GM19099 (cell line): ENCODE data around the gene SLC45A2.

ENCODE experiments used
- POLR2A ChIP-seq: IDR thresholded peaks from 3 replicates; pipeline ENCODE4 v1.6.1; 2011; ENCODE audit warnings: low read depth; ENCODE audit not compliant: insufficient read length; ENCODE audit errors: extremely low read depth

Gene SLC45A2

DNA sequence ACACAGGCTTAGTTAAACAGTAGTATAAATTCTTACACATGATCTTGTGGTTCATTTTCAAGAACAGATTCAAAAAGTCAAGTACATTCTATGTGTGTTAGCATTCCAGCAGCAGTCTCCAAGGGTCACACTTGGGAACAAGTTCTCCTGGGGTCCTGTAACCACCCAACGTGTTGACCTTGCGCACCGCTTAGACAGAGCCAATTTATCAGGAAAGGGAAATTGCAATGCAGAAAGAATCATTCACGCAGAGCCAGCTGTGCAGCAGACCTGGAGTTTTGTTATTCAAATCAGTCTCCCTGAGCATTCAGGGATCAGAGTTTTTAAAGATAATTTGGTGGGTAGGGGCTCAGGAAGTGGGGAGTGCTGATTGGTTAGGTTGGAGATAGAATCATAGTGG is 56.8 kb downstream of the SLC45A2 start:
- TF ChIP-seq POLR2A = no peak

DNA sequence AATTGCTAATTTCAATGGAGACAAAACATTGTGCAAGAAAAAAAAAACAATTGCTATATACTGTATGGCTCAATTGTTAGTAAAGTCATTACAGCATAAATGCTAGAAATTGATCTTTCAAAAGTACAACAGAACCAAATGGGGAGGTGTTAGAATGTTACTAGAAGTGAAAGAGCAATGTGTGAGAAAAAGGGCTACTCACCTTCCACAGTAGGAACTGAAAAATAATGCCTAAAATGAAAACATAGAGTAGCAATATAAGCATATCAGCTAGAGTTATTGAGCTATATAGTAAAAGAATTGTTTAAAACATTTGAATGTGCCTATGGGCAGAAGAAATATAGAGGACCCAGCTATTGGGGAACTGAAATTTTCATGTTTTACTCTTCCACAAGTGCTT is 59.2 kb downstream of the SLC45A2 start:
- no peak for TF ChIP-seq POLR2A

DNA sequence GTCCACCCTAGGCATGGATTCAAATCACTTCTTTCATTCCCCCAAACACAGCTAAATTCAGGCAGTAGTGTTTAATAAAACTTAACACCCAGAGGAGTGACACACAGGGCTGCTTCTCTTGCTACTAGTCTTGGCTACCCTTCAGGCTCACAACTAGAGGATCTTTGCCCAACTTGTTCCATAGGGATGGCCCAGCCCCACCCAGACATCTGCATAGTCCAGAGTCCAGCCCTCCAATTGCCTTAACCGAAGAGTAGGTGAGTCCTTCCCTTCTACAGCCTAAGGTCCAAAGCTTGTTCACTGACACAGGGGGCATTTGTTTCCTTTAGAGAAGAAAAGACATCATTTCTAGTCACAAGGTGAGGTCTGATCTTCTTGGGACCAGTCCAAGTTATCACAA is 63.5 kb downstream of the SLC45A2 start:
- TF ChIP-seq POLR2A = no peak

DNA sequence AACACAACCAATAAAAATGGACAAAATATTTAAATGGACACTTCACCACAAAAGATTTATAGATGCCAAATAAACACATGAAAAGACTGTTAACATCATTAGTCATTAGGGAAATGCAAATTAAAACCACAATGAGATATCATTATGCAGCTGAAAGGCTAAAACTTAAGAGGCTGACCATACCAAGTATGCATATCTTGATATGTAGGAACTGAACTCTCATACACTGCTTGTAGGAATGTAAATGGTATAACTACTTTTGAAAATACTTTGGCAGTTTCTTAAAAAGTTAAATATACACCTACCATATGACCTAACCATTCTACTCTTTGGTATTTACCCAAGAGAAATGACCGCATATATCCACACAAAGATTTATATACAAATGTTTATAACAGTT is 79.1 kb downstream of the SLC45A2 start:
- no peak for TF ChIP-seq POLR2A

DNA sequence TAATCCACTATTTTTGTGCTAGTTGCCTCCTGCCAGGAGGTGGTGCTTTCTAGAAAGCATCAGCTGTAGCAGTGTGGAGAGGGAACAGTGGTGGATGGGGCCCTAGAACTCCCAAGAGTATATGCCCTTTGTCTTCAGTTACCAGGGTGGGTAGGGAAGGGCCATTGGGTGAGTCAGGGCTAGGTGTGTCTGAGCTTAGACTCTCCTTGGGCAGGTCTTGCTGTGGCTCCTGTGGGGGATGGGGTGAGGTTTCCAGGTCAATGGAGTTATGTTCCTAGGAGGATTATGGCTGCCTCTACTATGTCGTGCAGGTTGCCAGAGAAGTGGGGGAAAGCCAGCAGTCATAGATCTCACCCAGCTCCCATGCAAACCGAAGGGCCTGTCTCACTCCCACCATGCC is 81.4 kb downstream of the SLC45A2 start:
- TF ChIP-seq POLR2A = no peak

DNA sequence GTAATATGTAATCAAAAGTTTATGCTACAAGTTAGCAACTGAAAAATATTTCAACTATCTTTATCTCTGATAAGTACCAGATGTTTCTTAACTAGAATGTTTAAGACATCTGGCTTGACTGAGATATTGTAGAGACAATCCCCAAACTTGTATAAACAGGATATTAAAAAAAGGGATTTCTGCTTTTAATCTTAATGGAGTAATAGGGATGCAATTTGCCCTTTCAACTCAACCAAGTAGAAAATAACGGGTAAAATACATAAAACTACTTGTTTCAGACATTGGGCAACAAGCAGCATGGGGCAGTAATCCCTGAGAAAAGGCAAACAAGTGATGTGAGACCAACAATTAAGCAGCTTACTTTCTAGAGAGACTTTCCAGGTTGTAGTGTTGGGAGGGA is 83.3 kb downstream of the SLC45A2 start:
- TF ChIP-seq POLR2A = no peak
